ENCODE data around the gene HNRNPA2B1. TPM values are rescaled to one million over a fixed set of nuclear protein-coding genes. Genes with fewer than 3 reads are reported as not detected.

Gene HNRNPA2B1
- total RNA-seq, 2 donors from 2014 or later: 447 to 769 TPM

DNA sequence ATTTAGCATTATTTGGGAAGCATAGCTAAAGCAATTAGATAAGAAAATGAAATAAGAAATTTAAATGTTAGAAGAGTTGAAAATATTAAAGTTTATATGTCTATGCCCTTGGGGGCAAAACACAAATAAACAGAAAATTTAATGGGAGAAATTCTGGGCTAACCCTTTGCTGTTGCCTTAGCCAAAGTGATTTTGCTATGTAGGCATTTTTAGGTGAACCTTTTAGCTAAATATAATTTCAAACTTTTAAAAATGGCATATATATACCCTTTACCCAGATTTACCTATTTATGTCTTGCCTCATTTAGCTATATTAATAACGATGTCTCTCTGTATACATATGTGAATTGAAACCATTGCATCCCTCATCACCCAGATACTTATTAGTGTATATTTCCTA lies 28.5 kb downstream of the HNRNPA2B1 start:
- H3K9me3 ChIP-seq: no peaks in the 10 kb centered on the region
- H3K4me3 ChIP-seq: no peak overlapping the region
- no peak overlapping the region for H3K27ac ChIP-seq
- peaks cover 7% of the 10 kb centered on the region for H3K4me1 ChIP-seq
- intact Hi-C loops (cut with DNase I): no loop called here
- H3K9ac ChIP-seq (ENCODE audit: low read depth in 2 of 2, low read length in 2 of 2): no peak overlapping the region
- TF ChIP-seq, protein P1, sequence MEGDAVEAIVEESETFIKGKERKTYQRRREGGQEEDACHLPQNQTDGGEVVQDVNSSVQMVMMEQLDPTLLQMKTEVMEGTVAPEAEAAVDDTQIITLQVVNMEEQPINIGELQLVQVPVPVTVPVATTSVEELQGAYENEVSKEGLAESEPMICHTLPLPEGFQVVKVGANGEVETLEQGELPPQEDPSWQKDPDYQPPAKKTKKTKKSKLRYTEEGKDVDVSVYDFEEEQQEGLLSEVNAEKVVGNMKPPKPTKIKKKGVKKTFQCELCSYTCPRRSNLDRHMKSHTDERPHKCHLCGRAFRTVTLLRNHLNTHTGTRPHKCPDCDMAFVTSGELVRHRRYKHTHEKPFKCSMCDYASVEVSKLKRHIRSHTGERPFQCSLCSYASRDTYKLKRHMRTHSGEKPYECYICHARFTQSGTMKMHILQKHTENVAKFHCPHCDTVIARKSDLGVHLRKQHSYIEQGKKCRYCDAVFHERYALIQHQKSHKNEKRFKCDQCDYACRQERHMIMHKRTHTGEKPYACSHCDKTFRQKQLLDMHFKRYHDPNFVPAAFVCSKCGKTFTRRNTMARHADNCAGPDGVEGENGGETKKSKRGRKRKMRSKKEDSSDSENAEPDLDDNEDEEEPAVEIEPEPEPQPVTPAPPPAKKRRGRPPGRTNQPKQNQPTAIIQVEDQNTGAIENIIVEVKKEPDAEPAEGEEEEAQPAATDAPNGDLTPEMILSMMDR (IDR thresholded peaks at IDR 0.05): no peak
- H3K27me3 ChIP-seq: no peaks in the 10 kb centered on the region
- H3K36me3 ChIP-seq: no peaks in the 10 kb centered on the region
- no peak for DNase-seq

DNA sequence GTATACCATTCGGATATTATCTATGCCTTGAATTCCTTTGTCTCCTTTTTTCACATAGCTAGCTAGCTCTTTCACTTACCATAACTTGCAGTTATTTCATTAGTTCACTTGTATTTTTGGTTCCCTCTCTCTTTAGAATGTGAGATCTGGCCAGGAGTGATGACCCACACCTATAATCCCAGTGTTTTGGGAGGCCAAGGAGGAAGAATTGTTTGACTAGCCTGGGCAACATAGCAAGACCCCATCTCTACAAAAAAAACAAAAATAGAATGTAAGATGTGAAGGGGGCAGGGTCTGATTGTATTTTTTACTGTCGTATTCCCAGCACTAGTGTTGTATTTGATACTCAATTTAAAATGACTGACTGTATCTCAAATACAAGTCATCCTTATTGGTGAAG lies 28.9 kb downstream of the HNRNPA2B1 start:
- H3K27ac ChIP-seq: no peak overlapping the region
- no peak overlapping the region for H3K4me3 ChIP-seq
- TF ChIP-seq, protein P1 (IDR thresholded peaks at IDR 0.05): no peak
- H3K36me3 ChIP-seq: no peaks in the 10 kb centered on the region
- no peak overlapping the region for H3K9ac ChIP-seq (ENCODE audit: low read depth in 2 of 2, low read length in 2 of 2)
- DNase-seq: no peak
- no peaks in the 10 kb centered on the region for H3K9me3 ChIP-seq
- no peaks in the 10 kb centered on the region for H3K27me3 ChIP-seq
- peaks cover 7% of the 10 kb centered on the region for H3K4me1 ChIP-seq
- intact Hi-C loops (cut with DNase I): no loop called here

DNA sequence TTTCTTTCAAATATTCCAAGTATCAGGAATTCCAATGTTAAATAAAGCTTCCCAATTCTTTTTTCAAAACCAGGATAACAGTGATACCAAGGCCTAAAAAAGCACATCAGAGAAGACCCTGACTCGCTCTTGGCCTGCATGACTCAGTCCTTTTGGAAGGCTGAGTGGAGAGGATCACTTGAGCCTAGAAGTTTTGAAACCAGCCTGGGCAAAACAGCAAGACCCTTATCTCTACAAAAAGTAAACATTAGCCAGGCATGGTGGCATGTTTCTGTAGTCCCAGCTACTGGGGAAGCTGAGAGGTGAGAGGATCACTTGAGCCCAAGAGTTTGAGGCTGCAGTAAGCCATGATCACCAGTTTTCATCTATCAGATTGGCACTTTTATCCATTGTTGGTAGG lies 29.9 kb downstream of the HNRNPA2B1 start:
- Histone ChIP-seq H3K9ac (ENCODE audit: low read depth in 2 of 2, low read length in 2 of 2) (no peak overlapping the region), H3K4me1 (peaks cover 7% of the 10 kb centered on the region), H3K4me3 (no peak overlapping the region), H3K27ac (no peak overlapping the region), H3K36me3 (no peaks in the 10 kb centered on the region), H3K27me3 (no peaks in the 10 kb centered on the region), H3K9me3 (no peaks in the 10 kb centered on the region)
- intact Hi-C loops (cut with DNase I): no loop called here
- TF ChIP-seq, protein P1 (IDR thresholded peaks at IDR 0.05): no peak
- DNase-seq: no peak

DNA sequence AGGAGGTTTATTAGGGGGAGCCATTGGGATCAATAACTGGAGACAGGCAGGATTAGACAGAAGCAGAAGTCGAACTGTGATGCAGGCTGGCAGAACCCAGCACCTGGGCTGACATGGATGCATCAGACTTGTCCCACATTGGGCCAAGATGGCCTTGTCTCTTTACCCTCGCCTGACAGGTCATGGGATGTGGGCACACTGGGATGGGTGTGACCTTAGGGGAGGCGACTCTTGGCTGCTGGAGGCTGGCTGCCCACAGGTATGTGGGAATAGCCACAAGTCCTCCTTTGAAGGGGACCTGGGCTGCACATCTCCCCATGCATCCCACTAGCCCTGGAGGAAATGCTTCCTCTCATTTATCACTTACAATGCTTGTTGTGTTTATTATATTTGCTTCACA lies 31.3 kb downstream of the HNRNPA2B1 start:
- intact Hi-C loops (cut with DNase I): no loop called here
- TF ChIP-seq, protein P1 (IDR thresholded peaks at IDR 0.05): no peak
- H3K9ac ChIP-seq (ENCODE audit: low read depth in 2 of 2, low read length in 2 of 2): no peak overlapping the region
- no peaks in the 10 kb centered on the region for H3K36me3 ChIP-seq
- H3K27ac ChIP-seq: no peak overlapping the region
- no peaks in the 10 kb centered on the region for H3K27me3 ChIP-seq
- no peak for DNase-seq
- peaks cover 7% of the 10 kb centered on the region for H3K4me1 ChIP-seq
- no peak overlapping the region for H3K4me3 ChIP-seq
- H3K9me3 ChIP-seq: no peaks in the 10 kb centered on the region

DNA sequence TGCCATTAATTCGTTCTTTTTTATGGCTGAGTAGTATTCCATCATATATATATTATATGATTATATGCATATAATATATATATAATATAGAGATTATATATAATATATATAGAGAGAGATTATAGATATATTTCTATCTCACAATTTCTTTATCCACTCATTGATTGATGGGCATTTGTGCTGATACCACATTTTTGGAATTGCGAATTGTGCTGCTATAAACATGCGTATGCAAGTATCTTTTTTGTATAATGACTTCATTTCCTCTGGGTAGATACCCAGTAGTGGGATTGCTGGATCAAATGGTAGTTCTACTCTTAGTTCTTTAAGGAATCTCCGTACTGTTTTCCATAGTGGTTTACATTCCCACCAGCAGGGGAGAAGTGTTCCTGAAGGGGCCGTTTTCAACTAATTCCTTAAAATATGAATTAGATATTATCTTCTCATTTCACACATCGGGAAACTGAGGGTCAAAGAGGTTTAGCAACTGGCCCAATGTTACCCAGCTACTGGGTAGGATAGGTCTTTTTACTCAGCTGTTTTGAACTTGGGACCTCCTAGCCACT lies 32.0 kb downstream of the HNRNPA2B1 start:
- Histone ChIP-seq H3K9me3 (no peaks in the 10 kb centered on the region), H3K4me3 (no peak overlapping the region), H3K9ac (ENCODE audit: low read depth in 2 of 2, low read length in 2 of 2) (no peak overlapping the region), H3K4me1 (peaks cover 7% of the 10 kb centered on the region), H3K27ac (no peak overlapping the region), H3K36me3 (no peaks in the 10 kb centered on the region), H3K27me3 (no peaks in the 10 kb centered on the region)
- TF ChIP-seq, protein P1 (IDR thresholded peaks at IDR 0.05): no peak
- intact Hi-C loops (cut with DNase I): no loop called here
- no peak for DNase-seq
